GM18507 (cell line): ENCODE data around the gene ZFX.

Experiments
- DNase-seq: peaks from one replicate; pipeline ENCODE4 v3.0.0; 2011; ENCODE audit warnings: low read depth; ENCODE audit not compliant: insufficient read length; ENCODE audit errors: extremely low spot score
- FAIRE-seq: peaks from 2 replicates; lab custom pipeline; 2011; peaks lifted over from hg19 to GRCh38; lab: Jason Lieb, UNC

Gene ZFX

DNA sequence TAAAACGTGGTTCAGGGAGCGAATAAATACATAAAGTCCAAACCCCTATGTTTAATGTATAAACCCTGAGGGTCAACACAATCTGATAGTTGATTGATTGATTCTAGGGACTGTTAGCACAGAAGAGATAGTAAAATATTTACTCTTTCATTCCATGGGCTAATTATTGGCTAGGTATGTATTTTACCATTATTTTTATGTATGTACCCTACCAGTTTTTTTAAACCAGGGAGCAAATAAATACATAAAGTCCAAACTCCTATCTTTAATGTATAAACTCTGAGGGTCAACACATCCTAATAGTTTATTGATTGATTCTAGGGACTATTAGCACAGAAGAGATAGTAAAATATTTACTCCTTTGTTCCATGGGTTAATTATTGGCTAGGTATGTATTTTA, 40.0 kb downstream of the ZFX start:
- DNase-seq (no peak), FAIRE-seq (no peak)

DNA sequence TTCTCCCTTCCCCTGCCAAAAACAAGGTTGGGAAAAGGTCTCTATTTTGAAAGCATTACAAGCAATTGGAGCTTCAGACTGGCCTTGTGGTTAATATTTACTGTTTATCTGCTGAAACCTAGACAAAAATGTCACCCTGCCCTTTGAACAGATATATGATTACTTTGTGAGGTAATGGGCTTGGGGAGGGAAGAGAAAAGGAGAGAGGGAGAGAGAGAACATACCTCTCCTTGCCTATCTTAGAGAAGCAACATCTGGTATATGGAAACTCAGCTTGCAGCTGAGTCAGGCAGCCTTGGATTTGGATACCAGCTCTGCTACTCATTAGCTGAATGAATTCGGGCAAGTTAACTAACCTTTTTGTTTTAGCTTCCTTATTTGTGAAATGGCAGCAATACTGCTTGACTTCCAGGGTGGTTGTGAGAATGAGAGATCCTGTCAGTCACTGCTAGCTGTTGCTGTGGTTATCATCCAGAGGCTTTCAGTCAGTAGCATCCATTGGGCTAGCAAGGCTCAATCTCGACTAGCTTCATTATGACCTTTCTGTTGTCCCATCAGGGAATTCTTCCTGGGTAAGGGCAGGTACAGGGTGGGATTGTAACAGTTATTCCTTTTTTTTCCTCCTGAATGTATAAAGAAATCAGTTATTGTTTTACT, 41.1 kb downstream of the ZFX start:
- no peak for DNase-seq

DNA sequence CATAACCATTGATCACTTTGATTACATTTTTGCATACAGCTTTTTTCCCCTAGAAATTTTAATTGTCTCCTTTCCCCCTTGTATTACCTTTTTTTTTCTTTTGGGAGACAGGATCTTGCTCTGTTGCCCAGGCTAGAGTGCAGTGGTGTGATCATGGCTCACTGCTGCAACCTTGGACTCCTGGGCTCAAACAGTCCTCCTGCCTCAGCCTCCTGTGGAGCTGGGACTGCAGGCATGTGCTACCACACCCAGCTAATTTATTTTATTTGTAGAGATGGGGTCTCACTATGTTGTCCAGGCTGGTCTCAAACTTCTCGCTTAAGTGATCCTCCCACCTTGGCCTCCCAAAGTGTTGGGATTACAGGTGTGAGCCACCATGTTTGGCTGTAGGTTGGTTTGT, 47.0 kb downstream of the ZFX start:
- FAIRE-seq (no peak), DNase-seq (no peak)

More for the DNA sequence above, 41.1 kb downstream of the ZFX start:
- FAIRE-seq = no peak

DNA sequence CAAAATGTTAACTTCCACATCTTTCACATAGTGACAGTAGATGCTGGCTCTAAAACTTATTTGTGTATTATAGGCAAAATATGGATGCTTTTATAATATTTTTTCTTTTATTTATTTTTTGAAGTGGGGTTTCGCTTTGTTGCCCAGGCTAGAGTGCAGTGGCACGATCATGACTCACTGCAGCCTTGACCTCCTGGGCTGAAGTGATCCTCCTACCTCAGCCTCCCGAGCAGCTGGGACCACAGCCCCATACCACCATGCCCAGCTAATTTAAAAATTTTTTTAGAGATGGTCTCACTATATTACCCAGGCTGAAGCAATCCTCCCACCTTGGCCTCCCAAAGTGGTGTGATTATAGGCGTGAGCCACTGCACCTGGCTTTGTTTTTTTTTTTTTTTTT, 48.6 kb downstream of the ZFX start:
- no peak for FAIRE-seq
- DNase-seq = no peak

DNA sequence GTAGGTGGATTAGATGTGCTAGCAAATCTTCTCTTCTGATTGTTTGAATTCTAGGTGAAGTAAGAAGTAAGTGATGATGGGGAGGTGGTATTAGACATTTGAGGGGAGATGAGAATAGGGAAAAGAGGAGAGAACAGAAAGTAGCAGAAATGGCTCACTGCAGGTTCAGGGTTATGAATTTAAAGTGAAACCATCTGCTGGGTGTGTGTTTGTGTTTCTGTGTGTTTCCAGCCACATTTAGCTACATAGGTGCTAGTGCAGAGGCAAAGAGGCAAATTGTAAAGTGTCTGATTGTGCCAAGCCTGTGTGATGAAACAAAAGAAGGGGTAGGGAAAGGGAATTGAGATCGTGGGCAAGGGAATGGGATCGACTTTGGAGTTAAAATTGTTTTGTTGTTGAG, 50.6 kb downstream of the ZFX start:
- DNase-seq (no peak), FAIRE-seq (peak; percentile 15)

DNA sequence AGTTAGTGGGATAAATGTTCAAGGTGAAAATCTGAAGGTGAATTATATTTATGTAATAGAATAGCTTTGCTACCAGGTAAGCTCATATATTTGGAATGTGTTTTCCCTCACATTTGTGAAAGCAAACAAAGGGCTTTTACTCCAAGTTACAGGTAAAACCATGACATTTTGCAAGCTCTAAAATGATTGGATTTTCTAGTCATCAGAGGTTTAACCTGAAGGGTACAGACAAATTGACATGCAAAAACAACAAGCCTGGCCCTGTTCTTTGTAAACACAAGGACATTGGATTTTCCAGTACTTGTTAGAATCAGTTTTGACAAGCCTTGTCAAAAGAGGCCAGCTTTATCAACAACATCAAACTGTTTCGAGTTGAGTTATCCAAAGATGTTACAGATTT, 51.7 kb downstream of the ZFX start:
- FAIRE-seq = peak; percentile 52
- DNase-seq = no peak

DNA sequence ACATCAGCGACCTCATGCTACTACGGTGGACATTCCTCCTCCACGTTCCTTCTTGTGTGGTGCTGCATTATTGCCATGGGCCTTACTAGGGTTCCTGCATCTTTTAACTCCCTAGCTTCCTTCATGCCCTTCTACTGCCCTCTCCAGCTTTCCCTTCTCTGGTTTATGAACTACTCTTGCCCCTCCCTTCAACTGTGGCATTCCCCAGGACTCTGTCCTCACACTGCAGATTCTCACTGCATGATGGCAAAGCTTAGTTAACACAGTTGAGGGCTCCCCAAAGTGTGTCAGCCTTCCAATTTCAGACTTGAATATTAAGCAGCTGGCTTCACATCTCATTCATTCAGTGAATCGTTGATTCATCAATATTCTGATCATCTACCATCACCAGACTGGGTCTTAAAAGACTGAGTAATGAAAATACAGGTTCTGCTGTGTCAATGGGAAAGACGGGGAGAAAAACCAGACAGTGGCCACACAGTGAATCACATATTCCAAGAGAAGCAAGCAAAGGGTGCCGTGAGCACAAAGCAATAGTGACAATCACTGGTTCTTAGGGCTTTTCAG, 53.0 kb downstream of the ZFX start:
- FAIRE-seq = no peak
- no peak for DNase-seq

DNA sequence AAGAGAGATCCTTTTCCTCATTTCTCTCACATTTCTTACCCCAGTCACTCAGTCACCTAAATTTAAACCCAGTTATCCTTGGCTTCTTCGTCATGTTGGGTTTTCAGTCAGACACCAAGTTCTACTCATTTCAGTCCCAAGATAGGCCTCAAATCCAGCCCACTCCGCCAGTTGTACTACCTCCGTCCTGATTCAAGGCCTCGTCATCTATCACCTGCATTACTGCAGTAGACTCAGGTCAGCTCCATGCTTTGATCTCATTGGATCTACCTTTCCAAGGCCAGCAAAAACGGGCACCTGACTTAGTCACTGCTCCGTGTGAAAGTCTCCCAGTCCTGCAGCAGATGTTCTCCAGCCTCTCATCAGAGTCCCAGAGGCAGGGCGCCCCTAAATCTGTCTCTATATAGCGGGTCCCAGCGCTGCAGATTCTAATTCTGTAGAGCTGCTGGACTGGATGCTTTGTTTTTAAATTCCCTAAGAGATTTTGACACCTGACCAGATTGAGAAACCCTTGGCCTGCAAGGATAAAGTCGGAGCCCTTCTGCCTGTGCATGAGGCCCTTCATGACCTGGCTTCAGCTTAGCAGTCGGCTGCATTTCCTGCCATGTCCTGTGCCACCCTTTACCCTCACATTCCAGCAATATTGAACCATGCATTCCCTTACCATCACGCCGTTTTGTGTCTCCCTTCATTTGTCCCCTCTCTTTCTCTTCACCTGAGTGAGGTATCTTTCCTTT, 53.7 kb downstream of the ZFX start:
- DNase-seq = no peak
- FAIRE-seq = peak; percentile 39

DNA sequence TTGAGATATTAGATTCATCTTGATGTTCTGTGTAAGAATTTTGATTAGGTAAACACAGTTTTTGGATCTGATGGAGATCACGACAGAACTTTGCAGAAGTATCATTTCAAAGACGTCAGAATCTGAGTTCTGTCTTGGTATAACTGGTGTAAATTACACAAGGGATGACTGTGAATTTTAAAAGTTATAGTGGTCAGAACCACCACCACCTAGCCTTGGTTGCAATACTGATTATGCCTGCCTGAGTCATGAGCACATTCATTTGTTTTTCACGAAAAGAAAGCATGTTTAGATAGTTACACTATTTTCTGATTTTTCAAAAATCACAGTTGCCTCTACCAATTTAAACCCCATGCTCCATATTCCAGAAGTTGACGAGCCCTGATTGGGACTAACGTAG, 54.8 kb downstream of the ZFX start:
- FAIRE-seq (no peak), DNase-seq (no peak)

DNA sequence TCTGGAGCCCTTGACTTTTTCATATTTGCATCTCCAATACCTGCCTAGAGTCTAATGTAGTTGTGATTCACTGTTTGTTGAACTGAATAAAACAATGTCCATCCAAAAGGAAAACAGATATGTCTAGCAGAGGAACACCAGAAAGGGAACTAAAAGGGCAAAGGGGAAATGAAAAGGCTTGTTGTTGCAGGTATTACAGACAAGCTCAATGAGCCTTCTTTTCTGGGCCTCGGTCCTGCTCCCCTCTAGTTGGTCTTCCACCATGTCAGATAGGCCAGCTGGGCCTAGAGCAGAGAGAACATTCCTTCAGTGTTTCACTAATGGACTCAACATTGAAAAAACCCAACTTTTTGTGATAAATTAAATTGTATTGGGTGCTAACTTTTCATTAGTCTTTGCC, 55.4 kb downstream of the ZFX start:
- DNase-seq (no peak), FAIRE-seq (peak; percentile 5)

DNA sequence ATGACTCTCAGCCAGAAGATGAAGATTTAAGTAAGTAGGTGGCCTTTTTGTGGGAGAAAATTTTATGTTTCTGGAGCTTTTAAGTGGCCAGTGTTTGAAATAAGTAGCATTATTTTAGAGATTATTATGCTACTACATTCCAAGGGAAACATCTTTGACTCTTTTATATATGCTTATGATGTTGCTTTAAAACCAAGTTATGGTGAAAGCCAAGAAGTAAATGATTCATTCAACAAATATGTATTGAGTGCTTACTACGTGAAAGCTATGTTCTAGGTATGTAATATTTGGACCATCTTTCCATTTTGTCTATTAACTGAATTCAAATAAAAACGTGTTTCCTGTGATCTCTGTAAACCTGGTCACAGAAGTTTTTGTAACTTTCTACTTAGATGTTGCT, 58.3 kb downstream of the ZFX start:
- no peak for FAIRE-seq
- no peak for DNase-seq

DNA sequence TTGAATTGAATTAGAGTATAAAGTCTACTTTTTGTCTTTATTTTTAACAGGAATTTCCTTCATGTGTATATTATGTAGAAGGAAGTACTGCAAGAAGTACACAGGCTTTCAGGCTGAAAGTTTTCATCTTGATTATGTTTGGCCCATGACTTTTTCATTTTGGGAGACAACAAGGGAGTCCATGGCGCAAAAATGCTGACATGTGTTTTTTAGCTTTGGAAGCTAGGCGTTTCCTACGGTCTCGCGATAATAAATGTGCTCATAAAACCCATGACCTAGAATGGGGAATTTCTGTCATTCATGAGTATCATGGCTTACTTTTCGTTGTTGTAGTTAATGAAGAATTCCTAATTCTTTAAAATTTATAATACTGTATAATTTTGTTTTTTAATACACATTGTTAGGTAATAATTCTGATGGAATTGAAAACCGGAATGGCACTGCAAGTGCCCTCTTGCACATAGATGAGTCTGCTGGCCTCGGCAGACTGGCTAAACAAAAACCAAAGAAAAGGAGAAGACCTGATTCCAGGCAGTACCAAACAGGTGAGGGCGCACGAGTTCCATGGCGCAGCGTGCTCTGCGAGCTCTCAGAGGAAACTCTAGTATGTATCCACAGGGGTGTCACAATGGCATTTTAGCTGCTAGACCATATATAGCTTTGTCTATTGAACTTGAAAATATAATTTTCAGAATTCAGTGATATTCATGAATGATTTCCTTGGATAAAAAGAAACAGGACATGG, 59.1 kb downstream of the ZFX start:
- FAIRE-seq = no peak

DNA sequence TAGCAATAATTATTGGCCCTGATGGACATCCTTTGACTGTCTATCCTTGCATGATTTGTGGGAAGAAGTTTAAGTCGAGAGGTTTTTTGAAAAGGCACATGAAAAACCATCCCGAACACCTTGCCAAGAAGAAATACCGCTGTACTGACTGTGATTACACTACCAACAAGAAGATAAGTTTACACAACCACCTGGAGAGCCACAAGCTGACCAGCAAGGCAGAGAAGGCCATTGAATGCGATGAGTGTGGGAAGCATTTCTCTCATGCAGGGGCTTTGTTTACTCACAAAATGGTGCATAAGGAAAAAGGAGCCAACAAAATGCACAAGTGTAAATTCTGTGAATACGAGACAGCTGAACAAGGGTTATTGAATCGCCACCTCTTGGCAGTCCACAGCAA, 60.7 kb downstream of the ZFX start:
- DNase-seq (no peak), FAIRE-seq (no peak)

More for the DNA sequence above, 59.1 kb downstream of the ZFX start:
- DNase-seq = no peak

DNA sequence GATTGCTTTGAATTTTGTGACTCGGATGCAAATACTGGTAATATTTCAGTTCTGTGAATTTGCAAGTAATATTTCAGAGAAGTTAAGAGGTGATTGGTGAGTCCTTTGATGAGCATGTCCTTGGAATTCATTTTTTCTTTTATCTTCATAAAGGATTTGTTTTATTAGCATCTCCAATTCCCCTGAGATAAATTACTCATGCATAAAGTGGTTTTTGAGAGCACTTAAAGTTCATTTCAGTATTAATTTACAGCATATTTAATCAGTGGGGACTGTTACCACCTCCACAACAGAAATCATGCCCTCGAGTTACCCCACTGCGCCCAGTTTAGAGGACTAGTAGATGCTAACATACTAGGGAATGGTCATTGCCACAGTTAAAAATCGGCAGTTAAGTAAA, 65.0 kb downstream of the ZFX start:
- no peak for FAIRE-seq
- no peak for DNase-seq

DNA sequence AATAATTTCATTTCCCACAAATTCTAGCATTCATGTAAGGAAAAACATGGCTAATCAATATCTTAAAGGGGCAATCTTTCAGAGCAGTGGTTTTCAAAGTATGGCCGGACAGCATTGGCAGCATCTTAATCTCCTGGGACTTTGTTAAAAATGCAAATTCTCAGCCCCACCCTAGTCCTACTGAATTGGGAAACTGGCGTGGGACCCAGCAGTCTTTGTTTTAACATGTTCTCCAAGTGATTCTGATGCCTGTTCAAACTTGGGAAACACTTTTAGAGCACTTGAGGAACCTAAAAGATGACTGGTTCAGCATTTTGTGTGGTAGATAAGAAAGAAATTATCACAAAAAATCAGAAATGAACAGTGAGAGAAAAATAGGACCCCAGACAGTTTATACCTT, 65.7 kb downstream of the ZFX start:
- no peak for DNase-seq
- FAIRE-seq = no peak

DNA sequence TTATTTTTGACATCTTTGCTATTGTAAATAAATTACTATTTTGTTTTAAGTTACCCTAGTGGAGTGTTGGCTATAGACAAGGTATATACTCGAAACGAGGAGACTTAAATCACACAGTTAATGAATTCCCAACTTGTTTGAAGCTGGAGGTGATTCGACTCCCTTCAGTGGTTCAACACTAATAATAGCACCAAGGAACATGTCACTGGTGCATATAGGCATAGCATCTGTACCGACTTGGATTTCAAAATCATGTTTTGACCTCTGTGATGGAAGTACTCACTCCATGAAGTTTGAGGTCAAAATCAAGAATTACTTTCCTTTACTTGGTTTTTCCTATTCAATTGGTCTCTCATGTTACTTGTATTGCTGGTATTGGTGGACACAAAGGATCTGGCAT, 66.5 kb downstream of the ZFX start:
- DNase-seq (no peak), FAIRE-seq (no peak)

DNA sequence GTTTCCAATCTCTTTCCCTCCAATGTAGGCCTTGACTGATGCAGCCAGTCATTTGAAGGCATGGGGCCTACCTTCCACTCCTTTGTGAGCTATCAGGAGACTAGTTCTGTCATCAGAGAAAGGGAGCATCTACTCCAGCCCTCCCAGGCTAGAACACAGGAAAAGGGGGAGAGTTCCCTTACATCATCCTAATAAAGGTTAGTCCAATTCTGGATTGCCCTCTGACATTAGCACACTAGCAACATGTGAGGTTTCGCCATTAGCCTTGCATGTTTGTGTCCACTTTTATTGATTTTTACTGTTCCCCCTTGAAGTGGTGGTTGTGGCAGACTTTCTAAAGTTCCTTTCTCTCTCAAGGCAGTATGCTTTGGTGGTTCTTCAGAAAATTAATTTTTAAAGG, 67.3 kb downstream of the ZFX start:
- FAIRE-seq = no peak

DNA sequence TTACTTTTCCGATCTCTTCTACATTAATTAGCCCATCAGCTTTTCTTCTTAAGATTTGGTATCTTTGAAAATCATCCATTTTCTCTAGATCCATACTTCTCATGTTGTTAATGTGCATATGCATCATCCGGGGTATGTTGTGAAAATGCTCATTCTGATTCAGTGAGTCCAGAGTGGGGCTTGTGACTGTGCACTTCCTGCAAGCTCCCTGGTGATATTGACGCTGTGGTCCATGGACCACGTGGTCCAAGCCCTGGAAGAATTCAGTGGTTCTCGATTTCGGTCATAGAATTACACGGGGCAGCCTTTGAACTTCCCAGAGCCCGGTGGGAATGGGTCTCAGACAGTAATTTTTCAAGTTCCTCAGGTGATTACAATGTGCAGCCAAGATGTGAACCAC, 69.8 kb downstream of the ZFX start:
- FAIRE-seq (no peak), DNase-seq (no peak)

More for the DNA sequence above, 67.3 kb downstream of the ZFX start:
- no peak for DNase-seq

DNA sequence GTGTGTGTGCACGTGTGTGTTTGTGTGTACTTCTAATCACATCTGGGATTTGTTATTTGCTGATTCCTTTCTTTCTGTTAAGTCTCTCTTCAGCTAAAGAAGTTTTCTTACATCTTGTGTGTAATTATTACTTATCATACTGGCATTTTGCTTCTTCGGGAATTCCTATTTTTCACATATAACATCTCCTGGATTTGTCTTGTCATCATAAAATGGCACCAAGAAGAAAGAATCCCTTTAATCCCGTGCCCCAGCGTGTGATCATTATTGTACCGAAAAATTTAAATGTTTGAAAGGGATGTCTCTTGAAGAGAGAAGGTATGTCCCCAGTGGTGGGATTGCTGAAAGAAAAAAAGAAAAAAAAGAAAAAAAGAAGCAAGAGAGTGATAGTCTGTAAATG, 72.3 kb downstream of the ZFX start:
- FAIRE-seq (no peak), DNase-seq (no peak)

DNA sequence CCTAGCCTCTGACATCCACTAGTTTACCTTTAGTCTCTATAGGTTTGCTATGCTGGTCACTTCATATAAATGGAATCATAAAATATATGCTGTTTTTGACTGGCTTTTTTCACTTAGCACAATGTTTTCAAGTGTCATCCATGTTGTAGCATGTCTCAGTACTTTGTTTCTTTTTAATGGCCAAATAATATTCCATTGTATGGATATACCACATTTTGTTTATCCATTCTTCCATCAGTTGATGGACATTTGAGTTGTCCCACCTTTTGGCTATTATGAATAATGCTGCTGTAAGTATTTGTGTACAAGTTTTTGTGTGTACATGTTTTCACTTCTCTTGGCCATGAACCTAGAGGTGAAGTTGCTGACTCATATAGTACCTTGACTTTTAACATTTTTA, 75.7 kb downstream of the ZFX start:
- peak; percentile 39 for FAIRE-seq
- DNase-seq = no peak
